Stimulated activated CD4-positive, alpha-beta T cell treated with anti-CD3 and anti-CD28 coated beads, Interleukin-2, amount 100 ng/mL, for 4 hours (primary cell): ENCODE data around the gene DOCK3.
"Not testable (repeated sequence)": the region's sequence is repeated elsewhere in the genome, so short reads cannot be mapped to it uniquely, and the experiment has no call there.

Experiments used
- DNase-seq: peaks from one replicate; pipeline ENCODE4 v3.0.0-alpha.2; 2020; ENCODE audit warnings: low read depth

The DOCK3 gene

DNA sequence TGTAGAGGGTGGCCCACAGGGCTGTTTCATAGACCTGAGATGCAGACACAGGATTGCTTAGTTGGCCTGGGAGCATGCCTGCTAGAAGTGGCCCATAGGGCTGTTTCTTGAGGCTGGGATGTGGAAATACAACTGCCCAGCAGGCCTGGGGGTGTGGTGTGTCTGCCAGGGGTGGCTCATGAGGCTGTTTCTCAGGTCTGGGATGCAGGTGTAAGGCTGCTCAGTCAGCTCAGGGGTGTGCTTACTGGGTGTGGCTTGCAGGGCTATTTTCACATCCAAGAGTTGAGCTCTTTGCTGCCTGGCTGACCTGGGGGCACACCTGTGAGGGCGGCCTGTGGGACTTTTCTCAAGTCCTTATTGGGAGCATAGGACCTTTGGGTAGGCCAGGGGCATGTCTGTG is 131.3 kb downstream of the DOCK3 start:
- no peak for DNase-seq

DNA sequence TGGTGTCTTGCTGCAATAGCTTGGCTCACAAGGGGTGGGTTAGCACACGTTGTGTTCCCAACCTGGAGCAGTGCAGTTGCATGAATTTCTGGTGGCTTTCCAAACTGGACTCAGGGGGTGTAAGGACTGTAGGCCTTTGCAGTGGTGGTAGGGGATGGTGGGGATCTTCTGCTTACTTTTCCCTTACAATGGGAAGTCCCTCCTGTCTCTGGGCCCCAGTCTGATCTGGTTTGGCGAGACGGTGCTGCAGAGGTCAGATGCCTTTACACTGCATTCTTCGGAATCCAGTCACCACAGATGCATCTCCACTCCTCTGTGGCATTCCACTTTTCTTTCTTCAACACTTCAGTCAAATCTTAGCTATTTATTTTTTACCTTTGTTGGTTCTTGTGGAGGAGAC is 132.1 kb downstream of the DOCK3 start:
- DNase-seq = no peak

DNA sequence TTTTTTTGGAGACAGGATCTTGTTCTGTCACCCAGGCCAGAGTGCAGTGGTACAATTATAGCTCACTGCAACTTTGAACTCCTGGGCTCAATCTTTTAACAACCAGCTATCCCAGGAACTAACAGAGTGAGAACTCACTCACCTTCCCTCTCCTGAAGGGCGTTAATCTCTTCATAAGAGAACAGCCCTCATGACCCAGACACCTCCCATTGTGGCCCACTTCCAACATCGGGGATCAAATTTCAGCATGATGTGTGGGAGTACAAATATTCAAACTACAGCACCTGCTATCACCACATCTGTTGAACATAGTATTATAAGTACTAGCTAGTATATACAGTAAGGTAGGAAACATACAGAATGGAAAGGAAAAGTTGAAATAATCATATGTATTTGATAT is 132.5 kb downstream of the DOCK3 start:
- no peak for DNase-seq

DNA sequence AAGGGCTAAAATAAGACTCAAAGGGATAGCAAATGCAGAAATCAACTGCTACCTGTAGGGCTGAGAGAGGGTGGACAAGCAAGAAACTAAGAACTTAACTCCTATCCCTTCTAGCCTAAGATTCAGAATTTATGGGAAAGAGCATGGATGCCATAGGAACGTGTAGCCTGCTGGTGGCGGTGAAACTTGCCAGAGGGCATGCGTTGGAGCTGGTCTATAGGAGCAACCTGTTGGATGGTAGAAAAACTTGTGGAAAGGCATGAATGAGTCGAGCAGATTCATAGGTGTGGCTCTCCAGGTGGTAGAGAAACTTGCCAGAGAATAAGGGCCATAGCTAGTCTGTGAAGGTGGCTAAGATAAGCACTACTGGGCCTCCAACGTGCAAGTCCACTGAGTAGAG is 137.2 kb downstream of the DOCK3 start:
- no peak for DNase-seq

DNA sequence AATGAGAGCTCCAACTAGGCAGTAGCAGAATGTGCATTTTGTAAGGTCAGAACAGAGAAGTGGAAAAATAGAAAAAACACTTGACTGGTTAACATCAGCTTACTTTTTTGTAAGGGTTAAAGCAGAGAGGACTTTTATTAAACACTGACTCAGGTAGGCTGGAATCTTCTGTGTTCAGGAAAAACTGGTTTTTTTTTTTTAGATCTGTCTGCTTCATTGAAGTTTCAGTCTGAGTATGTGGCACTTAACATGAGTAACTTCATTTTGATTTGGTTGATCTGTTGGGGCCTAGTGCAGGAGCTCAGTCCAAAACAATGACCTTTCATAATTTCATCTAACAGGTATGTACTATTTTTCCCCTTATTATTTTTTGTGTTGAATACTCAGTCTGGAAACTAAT is 141.1 kb downstream of the DOCK3 start:
- no peak for DNase-seq

DNA sequence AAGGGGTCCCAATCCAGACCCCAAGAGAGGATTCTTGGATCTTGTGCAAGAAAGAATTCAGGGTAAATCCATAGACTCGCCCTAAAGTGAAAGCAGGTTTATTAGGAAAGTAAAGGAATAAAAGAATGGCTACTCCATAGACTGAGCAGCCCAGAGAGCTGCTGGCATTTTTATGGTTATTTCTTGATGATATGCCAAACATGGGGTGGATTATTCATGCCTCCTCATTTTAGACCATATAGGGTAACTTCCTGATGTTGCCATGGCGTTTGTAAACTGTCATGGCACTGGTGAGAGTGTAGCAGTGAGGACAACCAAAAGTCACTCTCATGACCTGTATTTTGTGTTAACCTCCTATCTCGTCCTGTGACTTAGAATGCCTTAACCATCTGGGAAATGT is 142.2 kb downstream of the DOCK3 start:
- no peak for DNase-seq

DNA sequence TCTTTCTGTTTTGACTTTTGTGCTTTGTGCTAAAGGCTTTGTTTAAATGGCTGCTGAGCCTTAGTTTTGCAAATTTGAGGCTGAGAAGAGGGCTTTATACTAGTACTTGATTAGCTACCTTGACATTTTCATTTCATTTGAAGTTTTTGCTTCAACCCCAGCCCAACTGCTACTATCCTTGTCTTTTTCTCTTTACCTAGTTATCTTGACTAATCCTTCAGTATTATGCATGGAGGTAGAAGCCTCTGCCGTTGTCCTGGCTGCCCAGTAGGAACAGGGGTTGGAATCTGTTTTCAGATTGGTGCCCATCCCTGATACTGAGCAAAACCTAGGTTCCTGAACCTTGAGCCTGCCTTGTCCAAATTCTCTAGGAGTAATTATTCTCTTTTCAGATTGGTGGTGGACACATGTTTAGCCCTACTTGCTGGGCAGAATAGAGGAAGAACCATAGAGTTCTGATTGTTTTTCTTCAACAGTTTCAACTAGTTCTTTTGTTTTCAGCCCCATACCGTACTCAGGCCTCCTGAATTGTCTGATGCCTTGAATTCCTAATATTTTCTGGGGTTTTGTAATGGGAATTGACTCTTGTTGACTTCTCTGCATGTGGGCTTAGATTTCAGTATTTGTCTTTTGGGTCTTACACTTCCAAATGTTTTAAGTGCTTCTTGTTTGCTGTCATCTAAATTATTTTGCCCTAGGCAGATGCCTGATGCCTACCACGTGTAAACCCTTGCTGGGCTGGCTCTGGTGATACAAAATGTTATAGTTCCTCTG is 143.2 kb downstream of the DOCK3 start:
- DNase-seq = no peak

DNA sequence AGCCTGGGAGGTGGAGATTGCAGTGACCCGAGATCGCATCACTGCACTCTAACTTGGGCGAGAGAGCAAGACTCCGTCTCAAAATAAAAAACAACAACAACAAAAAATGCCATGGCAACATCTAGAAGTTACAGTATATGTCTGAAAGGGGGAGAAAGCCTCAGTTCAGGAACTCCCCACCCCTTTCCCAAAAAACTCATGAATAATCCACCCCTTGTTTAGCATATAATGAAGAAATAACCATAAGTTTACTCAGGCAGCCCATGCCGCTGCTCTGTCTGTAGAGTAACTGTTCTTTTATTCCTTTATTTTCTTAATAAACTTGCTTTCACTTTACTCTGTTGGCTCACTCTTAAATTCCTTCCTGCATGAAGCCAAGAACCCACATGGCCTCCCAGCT is 145.2 kb downstream of the DOCK3 start:
- no peak for DNase-seq

DNA sequence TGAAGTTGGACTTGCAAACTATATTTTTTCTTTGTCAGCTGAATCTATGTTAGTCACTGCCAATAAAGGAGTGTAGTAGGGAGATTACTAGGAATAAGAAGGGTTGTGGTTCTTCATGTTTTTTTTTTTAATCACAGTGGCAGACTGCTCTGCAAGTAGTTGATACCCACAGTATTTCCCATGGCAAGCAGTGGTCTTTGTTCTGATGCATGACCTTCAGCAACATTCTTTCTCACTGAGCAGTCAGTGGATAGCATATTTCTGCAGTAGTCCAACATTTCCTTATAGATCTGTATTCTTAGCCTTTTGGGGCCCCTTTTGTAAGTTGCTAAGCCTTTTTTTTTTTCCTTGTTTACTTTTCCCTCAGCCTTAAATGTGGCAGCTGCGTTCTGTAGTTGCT is 151.1 kb downstream of the DOCK3 start:
- DNase-seq = no peak

DNA sequence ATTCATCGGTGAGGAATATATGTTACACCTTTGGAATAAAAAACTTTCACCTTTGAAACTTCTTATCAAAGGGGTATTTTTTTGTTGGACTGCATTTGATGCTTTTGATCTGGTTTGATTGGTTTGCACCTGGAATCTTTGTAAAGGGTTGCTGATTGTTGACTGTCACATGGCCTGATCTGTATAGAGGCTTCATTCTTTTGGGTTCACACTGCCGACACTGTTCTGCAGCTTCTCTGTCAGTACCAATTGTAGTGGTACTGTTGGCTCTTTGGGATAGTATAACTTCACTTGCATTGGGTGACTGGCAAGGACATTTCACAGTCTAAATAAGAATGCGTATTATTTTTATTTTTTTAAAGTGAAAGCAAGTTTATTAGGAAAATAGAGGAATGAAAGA is 155.7 kb downstream of the DOCK3 start:
- no peak for DNase-seq

DNA sequence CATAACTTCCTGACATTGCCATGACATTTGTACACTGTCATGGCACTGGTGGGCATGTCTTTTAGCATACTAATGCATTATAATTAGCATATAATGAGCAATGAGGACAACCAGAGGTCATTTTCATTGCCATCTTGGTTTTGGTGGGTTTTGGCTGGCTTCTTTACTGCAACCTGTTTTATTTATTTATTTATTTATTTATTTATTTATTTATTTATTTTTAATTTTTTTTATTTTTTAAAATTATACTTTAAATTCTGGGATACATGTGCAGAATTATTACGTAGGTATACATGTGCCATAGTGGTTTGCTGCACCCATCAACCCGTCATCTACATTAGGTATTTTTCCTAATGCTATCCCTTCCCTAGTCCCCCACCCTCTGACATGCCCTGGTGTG is 156.3 kb downstream of the DOCK3 start:
- not testable (repeated sequence) for DNase-seq

DNA sequence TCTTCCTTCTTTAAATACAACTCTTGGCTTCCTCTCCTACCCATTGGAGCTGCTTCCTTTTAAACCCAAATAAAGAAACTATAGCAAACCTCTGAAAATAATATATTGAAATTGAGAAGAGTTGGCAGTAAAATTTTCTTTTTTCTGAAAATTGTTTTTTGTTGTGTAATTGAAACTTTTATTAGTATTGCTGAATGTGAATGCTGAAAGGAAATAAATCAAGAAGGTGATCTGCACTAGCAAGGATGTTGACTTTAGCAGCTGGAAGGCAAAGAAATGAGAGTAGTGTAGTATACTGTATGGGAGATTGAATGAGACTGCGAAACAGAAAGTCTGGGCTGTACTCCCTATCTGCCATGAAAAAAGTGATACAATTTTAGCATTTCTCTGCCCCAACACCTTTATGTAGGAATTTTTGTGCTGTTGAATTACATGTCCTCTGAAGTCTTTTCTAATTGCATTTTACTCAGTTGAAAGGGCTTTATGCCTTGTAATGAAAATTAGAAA is 166.3 kb downstream of the DOCK3 start:
- no peak for DNase-seq

DNA sequence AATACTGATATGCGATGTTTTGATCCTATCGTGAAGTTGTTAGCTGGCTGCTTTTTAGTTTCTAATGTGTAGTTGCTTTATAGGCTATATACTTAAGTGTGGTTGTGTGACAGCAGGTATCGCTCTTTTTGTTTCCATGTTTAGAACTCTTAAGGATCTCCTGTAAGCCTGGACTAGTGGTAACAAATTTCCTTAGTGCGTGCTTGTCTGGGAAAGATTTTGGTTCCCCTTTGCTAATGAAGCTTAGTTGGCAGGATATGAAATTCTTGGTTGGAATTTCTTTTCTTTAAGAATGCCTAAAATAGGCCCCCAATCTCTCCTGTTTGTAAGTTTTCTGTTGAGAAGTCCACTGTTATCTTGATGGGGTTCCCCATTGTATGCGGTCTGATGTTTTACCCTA is 173.6 kb downstream of the DOCK3 start:
- no peak for DNase-seq

DNA sequence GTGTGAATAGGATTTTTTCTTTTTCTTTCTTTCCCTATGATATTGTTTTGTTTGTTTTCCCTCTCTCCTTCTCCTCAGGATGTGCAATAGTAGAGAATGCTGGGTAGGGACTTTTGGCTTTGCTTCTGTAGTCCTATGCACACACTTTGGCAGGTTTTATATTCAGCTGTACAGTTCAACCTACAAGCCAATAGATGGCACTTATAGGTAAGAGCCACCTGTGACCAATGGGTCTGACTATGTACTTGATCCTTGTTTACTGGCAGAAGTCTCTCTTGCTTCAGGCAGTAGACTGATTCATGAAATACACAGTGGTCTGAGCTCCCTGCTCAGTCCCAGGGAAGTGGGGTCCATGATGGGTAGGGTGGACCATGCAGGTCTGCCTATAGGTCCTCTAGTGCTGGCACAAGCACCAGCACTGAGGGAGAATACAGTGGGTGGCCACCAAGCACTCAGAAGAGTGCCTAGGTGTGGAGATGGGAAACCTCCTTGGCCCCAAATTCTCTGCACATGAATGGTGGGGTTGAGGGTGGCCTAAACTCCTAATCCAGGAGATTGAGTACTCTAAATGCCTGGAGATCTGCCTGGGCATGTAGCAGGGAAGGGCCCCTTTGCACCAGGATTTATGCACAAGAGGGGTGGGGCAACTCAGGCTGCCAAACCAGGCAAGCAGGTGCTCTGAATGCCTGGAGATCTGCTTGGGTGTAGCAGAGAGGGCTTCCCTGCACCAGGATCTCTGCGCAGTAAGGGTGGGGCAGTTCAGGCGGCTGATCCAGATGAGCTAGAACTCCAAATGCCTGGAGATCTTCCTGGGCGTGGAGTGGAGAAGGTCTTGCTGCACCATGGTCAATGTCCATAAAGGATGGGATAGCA is 176.1 kb downstream of the DOCK3 start:
- no peak for DNase-seq

DNA sequence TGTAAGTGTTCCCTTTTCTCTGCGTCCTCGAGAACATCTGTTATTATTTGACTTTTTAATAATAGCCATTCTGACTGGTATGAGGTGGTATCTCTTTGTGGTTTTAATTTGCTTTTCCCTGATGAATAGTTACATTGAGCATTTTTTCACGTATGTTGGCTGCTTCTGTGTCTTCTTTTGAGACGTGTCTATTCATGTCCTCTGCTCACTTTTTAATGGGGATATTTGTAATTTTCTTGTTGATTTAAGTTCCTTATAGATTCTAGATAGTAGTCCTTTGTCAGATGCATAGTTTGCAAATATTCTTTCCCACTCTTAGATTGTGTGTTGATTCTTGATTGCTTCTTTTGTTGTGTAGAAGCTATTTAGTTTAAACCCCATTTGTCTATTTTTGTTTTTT is 179.2 kb downstream of the DOCK3 start:
- no peak for DNase-seq

DNA sequence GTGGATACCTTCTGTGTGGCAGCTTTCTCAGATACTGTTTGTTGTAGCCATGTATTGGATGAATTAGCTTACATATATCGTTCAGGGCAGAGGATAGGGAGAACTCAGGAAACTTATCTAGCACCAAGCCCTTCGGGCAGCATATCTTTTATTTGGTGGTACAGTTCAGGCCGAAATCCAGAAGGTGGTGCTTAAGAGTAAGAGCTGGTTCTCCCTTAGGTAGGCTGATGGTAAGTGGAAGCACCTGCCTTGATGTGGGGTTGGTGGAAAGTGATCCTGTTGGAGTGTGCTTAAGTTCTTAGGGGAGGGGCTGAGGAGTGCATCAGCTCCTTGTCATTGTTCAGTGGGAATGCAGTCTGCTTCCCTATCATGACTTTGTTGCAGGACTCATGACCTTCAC is 187.5 kb downstream of the DOCK3 start:
- no peak for DNase-seq

DNA sequence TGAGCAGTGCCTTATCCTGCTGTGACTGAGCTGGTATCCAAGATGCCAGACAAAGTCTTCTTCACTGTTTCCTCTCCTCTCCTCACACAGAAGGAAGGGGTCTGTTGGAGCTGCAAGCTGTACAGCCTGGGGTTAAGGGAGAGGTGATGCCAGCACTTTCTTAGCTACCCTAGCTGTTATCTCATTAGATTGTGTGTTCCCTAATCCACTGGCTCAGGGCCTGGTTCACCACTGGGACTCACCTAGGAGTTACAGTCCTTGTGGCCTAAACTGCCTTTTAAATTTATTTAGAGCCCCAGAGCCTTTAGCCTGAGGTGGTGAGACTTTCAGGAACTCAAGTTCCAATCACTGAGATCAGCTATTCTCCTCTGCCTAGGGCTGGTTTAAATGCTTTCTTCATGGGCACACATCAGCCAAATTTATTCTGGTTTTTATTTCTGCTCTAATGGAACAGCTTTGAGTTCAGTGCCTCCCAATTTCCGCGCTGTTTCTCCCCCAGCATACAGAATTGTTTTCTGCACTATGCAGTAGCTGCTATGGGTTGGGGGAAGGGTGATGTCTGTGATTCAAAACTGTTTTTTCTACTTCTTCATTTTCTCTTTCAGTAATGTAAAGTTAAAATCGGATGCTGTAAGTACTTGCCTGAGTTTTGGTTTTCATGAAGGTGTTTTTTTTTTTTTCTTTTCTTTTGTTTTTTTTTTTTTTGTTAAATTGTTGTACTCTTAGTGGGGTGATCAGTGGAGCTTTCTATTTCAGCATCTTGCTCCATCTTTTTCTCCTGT is 198.8 kb downstream of the DOCK3 start:
- DNase-seq = no peak

DNA sequence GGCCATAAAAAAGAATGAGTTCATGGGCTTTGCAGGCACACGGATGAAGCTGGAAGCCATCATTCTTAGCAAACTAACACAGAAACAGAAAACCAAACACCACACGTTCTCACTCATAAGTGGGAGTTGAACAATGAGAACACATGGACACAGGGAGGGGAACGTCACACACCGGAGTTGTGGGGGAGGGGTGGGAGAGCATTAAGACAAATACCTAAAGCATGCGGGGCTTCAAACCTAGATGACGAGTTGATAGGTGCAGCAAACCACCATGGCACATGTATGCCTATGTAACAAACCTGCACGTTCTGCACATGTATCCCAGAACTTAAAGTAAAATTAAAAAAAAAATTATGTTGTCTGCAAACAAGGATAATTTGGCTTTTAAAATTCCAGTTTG is 200.1 kb downstream of the DOCK3 start:
- not testable (repeated sequence) for DNase-seq

DNA sequence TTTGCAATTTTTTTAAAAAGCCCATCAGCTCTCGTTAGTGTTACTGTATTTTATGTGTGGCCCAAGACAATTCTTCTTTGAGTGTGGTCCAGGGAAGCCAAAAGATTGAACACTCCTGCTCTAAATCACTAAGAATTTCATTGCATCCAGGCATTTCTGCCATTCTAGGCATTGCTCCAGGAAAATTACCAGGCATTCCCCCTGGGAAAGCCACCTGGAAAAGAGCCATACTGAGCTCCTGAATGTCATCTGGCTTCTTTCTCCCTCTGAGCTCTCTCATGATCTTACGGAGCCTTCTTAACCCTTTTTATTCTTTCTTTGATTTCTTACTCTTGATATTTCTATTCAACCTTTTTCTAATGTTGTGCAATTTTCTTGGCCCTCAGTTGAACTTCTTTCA is 202.2 kb downstream of the DOCK3 start:
- DNase-seq = no peak

DNA sequence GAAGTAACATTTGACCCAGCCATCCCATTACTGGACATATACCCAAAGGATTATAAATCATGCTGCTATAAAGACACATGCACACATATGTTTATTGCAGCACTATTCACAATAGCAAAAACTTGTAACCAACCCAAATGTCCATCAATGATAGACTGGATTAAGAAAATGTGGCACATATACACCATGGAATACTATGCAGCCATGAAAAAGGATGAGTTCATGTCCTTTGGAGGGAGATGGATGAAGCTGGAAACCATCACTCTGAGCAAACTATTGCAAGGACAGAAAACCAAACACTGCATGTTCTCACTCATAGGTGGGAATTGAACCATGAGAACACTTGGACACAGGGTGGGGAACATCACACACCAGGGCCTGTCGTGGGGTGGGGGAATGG is 208.0 kb downstream of the DOCK3 start:
- not testable (repeated sequence) for DNase-seq

DNA sequence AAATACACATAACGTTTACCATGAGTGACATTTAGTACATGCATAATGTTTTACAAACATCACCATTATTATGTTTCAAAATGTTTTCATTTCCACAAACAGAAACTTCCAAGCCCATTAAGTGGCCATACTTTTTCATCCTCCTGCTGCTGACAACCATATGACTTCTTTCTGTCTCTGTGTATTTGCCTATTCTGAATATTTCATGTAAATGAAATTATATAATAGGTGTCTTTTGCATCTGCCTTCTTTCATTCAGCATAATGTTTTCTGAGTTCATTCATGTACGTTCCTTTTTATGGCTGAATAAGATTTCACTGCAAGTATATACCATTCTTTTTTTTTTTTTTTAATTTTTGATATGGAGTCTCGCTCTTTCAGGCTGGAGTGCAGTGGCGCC is 209.0 kb downstream of the DOCK3 start:
- DNase-seq = no peak

DNA sequence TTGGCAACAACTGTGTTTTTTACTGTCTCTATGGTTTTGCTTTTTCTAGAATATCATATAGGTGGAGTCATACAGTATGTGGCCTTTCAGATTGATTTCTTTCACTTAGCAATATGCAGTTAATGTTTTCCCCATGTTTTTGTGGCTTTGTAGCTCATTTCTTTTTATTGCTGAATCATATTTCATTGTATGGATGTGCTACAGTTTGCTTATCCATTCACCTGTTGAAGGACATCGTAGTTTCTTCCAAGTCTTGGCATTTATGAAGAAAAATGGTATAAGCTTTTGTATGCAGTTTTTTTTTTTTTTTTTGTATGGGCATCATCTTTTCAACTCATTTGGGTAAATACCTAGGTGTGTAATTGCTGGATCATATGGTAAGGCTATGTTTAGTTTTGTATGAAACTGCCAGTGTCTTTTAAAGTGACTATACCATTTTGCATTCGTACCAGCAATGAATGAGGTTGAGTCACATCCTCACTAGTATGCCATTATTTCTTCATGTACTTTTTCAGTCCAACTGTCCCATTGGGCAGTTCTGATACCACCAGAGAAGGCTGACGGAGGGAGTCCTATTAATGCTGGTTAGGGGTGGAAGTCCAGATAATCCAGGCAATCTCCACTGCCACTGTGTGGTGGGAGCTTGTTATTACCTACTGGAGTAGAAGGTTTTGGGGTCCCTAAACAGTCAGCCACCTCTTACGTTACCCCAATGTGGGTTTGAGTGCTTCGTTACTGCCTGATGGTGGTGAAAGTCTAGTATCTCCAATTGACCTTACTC is 210.5 kb downstream of the DOCK3 start:
- DNase-seq = no peak
